Melanocyte of skin (primary cell): ENCODE measurements around the gene RASGRF1. TPM values are rescaled to one million over a fixed set of nuclear protein-coding genes. Genes with fewer than 3 reads are reported as not detected.

Experiments
- total RNA-seq, 2 donors: library from RNA; depleted of rRNA; stranded (reverse); fragments of >200 nt; gene quantifications; 2 replicates each; pipeline ENCODE4 v1.2.3, GENCODE V29; 2012

RASGRF1 gene, protein sequence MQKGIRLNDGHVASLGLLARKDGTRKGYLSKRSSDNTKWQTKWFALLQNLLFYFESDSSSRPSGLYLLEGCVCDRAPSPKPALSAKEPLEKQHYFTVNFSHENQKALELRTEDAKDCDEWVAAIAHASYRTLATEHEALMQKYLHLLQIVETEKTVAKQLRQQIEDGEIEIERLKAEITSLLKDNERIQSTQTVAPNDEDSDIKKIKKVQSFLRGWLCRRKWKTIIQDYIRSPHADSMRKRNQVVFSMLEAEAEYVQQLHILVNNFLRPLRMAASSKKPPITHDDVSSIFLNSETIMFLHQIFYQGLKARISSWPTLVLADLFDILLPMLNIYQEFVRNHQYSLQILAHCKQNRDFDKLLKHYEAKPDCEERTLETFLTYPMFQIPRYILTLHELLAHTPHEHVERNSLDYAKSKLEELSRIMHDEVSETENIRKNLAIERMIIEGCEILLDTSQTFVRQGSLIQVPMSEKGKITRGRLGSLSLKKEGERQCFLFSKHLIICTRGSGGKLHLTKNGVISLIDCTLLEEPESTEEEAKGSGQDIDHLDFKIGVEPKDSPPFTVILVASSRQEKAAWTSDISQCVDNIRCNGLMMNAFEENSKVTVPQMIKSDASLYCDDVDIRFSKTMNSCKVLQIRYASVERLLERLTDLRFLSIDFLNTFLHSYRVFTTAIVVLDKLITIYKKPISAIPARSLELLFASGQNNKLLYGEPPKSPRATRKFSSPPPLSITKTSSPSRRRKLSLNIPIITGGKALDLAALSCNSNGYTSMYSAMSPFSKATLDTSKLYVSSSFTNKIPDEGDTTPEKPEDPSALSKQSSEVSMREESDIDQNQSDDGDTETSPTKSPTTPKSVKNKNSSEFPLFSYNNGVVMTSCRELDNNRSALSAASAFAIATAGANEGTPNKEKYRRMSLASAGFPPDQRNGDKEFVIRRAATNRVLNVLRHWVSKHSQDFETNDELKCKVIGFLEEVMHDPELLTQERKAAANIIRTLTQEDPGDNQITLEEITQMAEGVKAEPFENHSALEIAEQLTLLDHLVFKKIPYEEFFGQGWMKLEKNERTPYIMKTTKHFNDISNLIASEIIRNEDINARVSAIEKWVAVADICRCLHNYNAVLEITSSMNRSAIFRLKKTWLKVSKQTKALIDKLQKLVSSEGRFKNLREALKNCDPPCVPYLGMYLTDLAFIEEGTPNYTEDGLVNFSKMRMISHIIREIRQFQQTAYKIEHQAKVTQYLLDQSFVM (N-terminal part only)
- total RNA-seq, result 1 to 10 TPM in 1 of 2 donors, under 1 TPM in 1; 0.34 to 3.7 TPM

GRCh38 chr15:79090487-79091203 lies at the start of gene RASGRF1:
Gene RASGRF1, minus strand, starts transcription at chr15:79090780. Its CDS starts 282 bp downstream, at chr15:79090498.

DNA sequence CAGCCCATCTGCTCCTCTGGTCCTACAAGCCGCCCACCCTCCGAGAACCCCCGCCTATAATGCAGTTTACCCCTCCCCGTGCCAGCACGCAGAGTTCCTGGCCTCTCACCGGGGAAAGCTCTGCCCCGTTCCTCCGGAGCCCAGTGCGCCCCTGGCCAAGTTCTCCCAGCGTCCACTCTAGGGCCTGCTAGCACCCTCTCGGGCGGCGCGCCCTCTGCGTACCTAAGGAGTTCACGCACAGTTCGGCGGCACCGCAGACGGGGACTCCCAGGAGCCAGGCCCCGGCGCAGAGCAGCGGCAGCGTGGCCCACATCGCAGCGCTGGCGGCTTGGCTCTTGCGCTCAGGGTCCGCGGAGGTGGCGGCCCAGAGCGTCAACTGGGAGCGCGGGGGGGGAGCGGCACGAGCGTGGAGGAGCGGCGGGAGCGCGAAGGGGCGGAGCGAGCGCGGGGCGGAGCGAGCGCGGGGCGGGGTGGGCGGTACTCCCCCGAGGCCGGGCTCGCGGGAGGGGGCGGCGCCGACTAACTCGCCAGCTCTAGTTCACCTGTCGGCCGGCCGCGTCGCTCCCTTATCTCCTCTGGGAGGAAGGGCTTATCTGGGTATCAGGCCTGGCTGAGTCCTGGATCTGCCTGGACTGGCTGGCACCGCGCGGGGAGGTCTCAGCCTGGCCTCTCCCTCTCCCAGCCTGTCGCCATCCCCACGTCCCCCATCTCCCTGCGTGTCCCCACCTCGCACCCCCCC lies 145.7 kb downstream of the RASGRF1 start, which contains the start of gene CTSH:
Gene CTSH, minus strand, starts transcription at position 378 of the 739 bp plus-strand sequence. Its CDS starts 65 bp downstream, at position 313.

Other genes with a start within 250 kb of the RASGRF1 start
- 100 to 1,000 TPM; 222 to 258 TPM for gene MORF4L1, start 217.9 kb downstream of the RASGRF1 start, total RNA-seq
- gene CTSH, start 145.7 kb downstream of the RASGRF1 start, total RNA-seq, result 10 to 100 TPM; 73.0 to 92.6 TPM
- not detected for gene ANKRD34C, start 191.9 kb upstream of the RASGRF1 start, total RNA-seq
- gene TMED3, start 220.3 kb upstream of the RASGRF1 start, total RNA-seq, result 100 to 1,000 TPM in 1 of 2 donors, 10 to 100 TPM in 1; 78.1 to 123 TPM